ENCODE measurements around the gene HEATR1. TPM values are rescaled to one million over a fixed set of nuclear protein-coding genes. Genes with fewer than 3 reads are reported as not detected.

Gene HEATR1
- total RNA-seq, 1 donor from 2014 or later: 54.9 TPM

GRCh38 chr1:236550961-236551851, 53.1 kb downstream of the HEATR1 start:
- no peak overlapping the region for H3K9ac ChIP-seq
- H3K4me1 ChIP-seq: no peaks in the 10 kb centered on the region
- H3K4me2 ChIP-seq: no peak overlapping the region
- no peaks in the 10 kb centered on the region for H3K27me3 Mint-ChIP-seq (ENCODE audit: insufficient read depth, low read depth)
- H3K36me3 ChIP-seq: peaks cover 34% of the 10 kb centered on the region
- H3K4me3 Mint-ChIP-seq: no peak overlapping the region
- H3K27ac Mint-ChIP-seq: no peak overlapping the region
- H2AFZ ChIP-seq (replicated peaks): no peak overlapping the region
- DNase-seq (ENCODE audit: low spot score): no peak
- no peaks in the 10 kb centered on the region for H3K9me3 ChIP-seq (ENCODE audit: low read depth)
- no peak overlapping the region for H3K27ac ChIP-seq
- no peaks in the 10 kb centered on the region for H3K79me2 ChIP-seq (ENCODE audit: low read depth)
- H3K27me3 ChIP-seq: no peaks in the 10 kb centered on the region
- H3K4me1 Mint-ChIP-seq: no peaks in the 10 kb centered on the region
- H3K9me3 Mint-ChIP-seq: no peaks in the 10 kb centered on the region
- H3K36me3 Mint-ChIP-seq: peaks cover 27% of the 10 kb centered on the region
- no peaks in the 10 kb centered on the region for H4K20me1 ChIP-seq (ENCODE audit: low read depth)
- no peaks in the 10 kb centered on the region for H3F3A ChIP-seq (ENCODE audit: low read depth)
- no peak overlapping the region for H3K4me3 ChIP-seq
- no peak for TF ChIP-seq EZH2 (IDR thresholded peaks at IDR 0.05)
- no peak for TF ChIP-seq CTCF (IDR thresholded peaks at IDR 0.05)
- no peak for TF ChIP-seq EZH2phosphoT487 (IDR thresholded peaks at IDR 0.05)

GRCh38 chr1:236548452-236548851, 55.9 kb downstream of the HEATR1 start:
- no peaks in the 10 kb centered on the region for H3K27me3 ChIP-seq
- H3K36me3 Mint-ChIP-seq: peaks cover 23% of the 10 kb centered on the region
- no peak overlapping the region for H2AFZ ChIP-seq (replicated peaks)
- no peak overlapping the region for H3K9ac ChIP-seq
- H3K4me3 ChIP-seq: no peak overlapping the region
- H3K4me1 Mint-ChIP-seq: no peaks in the 10 kb centered on the region
- peaks cover 23% of the 10 kb centered on the region for H3K36me3 ChIP-seq
- no peaks in the 10 kb centered on the region for H3K4me1 ChIP-seq
- H3K79me2 ChIP-seq (ENCODE audit: low read depth): no peaks in the 10 kb centered on the region
- TF ChIP-seq CTCF (IDR thresholded peaks at IDR 0.05) (no peak), EZH2phosphoT487 (IDR thresholded peaks at IDR 0.05) (no peak), EZH2 (IDR thresholded peaks at IDR 0.05) (no peak)
- H3K27ac ChIP-seq: no peak overlapping the region
- no peak overlapping the region for H3K27ac Mint-ChIP-seq
- H3K4me2 ChIP-seq: no peak overlapping the region
- H3F3A ChIP-seq (ENCODE audit: low read depth): no peaks in the 10 kb centered on the region
- no peak for DNase-seq (ENCODE audit: low spot score)
- H3K27me3 Mint-ChIP-seq (ENCODE audit: insufficient read depth, low read depth): no peaks in the 10 kb centered on the region
- no peaks in the 10 kb centered on the region for H4K20me1 ChIP-seq (ENCODE audit: low read depth)
- no peak overlapping the region for H3K4me3 Mint-ChIP-seq
- no peaks in the 10 kb centered on the region for H3K9me3 Mint-ChIP-seq
- no peaks in the 10 kb centered on the region for H3K9me3 ChIP-seq (ENCODE audit: low read depth)

- Histone ChIP-seq H3K27me3 (no peaks in the 10 kb centered on the region), H2AFZ (replicated peaks) (no peak overlapping the region), H3K4me1 (no peaks in the 10 kb centered on the region), H3K4me3 (no peak overlapping the region), H4K20me1 (ENCODE audit: low read depth) (no peaks in the 10 kb centered on the region), H3K9me3 (ENCODE audit: low read depth) (no peaks in the 10 kb centered on the region), H3K36me3 (peaks cover 13% of the 10 kb centered on the region), H3F3A (ENCODE audit: low read depth) (no peaks in the 10 kb centered on the region), H3K79me2 (ENCODE audit: low read depth) (no peaks in the 10 kb centered on the region), H3K27ac (no peak overlapping the region), H3K9ac (no peak overlapping the region), H3K4me2 (no peak overlapping the region)
- no peaks in the 10 kb centered on the region for H3K9me3 Mint-ChIP-seq
- no peak for TF ChIP-seq EZH2 (IDR thresholded peaks at IDR 0.05)
- TF ChIP-seq EZH2phosphoT487 (IDR thresholded peaks at IDR 0.05): no peak
- TF ChIP-seq CTCF (IDR thresholded peaks at IDR 0.05): no peak
- H3K4me1 Mint-ChIP-seq: no peaks in the 10 kb centered on the region
- H3K4me3 Mint-ChIP-seq: no peak overlapping the region
- DNase-seq (ENCODE audit: low spot score): no peak
- H3K36me3 Mint-ChIP-seq: peaks cover 15% of the 10 kb centered on the region
- no peak overlapping the region for H3K27ac Mint-ChIP-seq
- H3K27me3 Mint-ChIP-seq (ENCODE audit: insufficient read depth, low read depth): no peaks in the 10 kb centered on the region
These were observed 58.6 kb downstream of the HEATR1 start for GRCh38 chr1:236545621-236546169.

Data from neural progenitor cell (in vitro differentiated cells).